NCI-H187 (cell line): ENCODE measurements around the gene TFIP11.
A peak's percentile ranks its signal among the peaks of the same experiment; 100 is the strongest.

Source experiments
- DNase-seq, 2 experiments: peaks; one replicate each; lab custom pipeline; 2025; lab: John Stamatoyannopoulos, UW

TFIP11 gene

GRCh38 chr22:26447584-26448329 lies 64.5 kb downstream of the TFIP11 start:
- DNase-seq, result no peak

- no peak for DNase-seq
These were observed 65.3 kb downstream of the TFIP11 start for GRCh38 chr22:26446808-26447515.

GRCh38 chr22:26445577-26446275 lies 66.5 kb downstream of the TFIP11 start:
- no peak for DNase-seq

DNA sequence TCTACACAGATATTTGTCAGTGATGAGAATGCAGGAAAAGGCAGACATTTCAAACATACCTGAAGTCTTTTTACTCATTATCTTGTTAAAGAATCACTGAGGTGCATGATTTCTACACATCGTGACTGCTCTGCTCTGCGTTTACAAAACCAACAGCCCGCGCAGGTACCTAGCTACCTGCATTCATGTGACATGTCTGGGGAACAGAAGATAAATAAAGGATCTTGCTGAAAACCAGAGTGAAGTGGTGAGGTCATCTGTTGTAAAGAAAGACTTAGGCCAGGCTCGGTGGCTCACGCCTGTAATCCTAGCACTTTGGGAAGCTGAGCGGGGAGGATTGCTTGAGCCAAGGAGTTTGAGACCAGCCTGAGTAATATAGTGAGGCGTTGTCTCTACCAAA lies 67.5 kb downstream of the TFIP11 start:
- peak in 1 of 2 experiments; percentile 39 for DNase-seq

- peak; percentile 53 to 74 for DNase-seq
These were observed 68.2 kb downstream of the TFIP11 start for GRCh38 chr22:26443901-26444690.

- DNase-seq, result no peak
These were observed 70.1 kb downstream of the TFIP11 start for GRCh38 chr22:26442086-26442756.
